SK-N-SH (cell line): ENCODE results near the gene TTC19. TPM values are rescaled to one million over a fixed set of nuclear protein-coding genes. Genes with fewer than 3 reads are reported as not detected.

Source experiments
- CTCF ChIA-PET: fragments of 300-600, 350-600 bp; formaldehyde crosslinking; extraction: SDS; loops from one replicate; lab custom pipeline; 2021; lab: Yijun Ruan, JAX
- POLR2A ChIA-PET: fragments of 350-600 bp; sonication (Branson Sonifier 250); formaldehyde crosslinking; extraction: SDS; loops from one replicate; lab custom pipeline; 2020; ENCODE audit warnings: antibody characterized with exemption, inconsistent platforms; lab: Yijun Ruan, JAX
- DNase-seq: peaks from one replicate; pipeline ENCODE4 v3.0.0; 2012
- H2AFZ ChIP-seq: fragments of 200-600 bp; sonication (generic); 2 replicates; pipeline ENCODE4 v1.8.1; 2016; ENCODE audit warnings: antibody characterized with exemption, mild to moderate bottlenecking, low read depth
- H3F3A ChIP-seq: fragments of 200-600 bp; sonication (generic); replicated peaks from 2 replicates; pipeline ENCODE3; 2016; ENCODE audit warnings: antibody characterized with exemption, mild to moderate bottlenecking; ENCODE audit not compliant: insufficient read depth
- H3K27ac ChIP-seq, 2 experiments: fragments of 200-500 bp in 1 of 2; fragments of 200-600 bp in 1 of 2; sonication (Bioruptor generic) in 1 of 2; sonication (generic), shearing (Covaris generic) in 1 of 2; 2 replicates each; pipeline versions ENCODE4 v1.5.1 to v1.6.1; 2014 to 2016; ENCODE audit warnings: low read depth in 2 of 2, inconsistent platforms in 1 of 2, low read length in 1 of 2, mild to moderate bottlenecking in 1 of 2, mixed read lengths in 1 of 2
- H3K27me3 ChIP-seq: fragments of 200-600 bp; sonication (generic), shearing (Covaris generic); 2 replicates; pipeline ENCODE4 v1.6.1; 2016; ENCODE audit warnings: mixed run types; ENCODE audit not compliant: insufficient read depth
- H3K36me3 ChIP-seq, 2 experiments: fragments of 200-500 bp in 1 of 2; fragments of 200-600 bp in 1 of 2; sonication (Bioruptor generic) in 1 of 2; sonication (generic) in 1 of 2; replicated peaks in 1 of 2; 2 replicates each; pipeline versions ENCODE3 to v1.5.1; 2014 to 2016; ENCODE audit warnings: low read length in 1 of 2, mild to moderate bottlenecking in 1 of 2; ENCODE audit not compliant: insufficient read depth in 2 of 2, control insufficient read depth in 1 of 2
- H3K4me1 ChIP-seq, 2 experiments: fragments of 200-500 bp in 1 of 2; fragments of 200-600 bp in 1 of 2; sonication (Bioruptor generic) in 1 of 2; sonication (generic), shearing (Covaris generic) in 1 of 2; 2 replicates each; pipeline versions ENCODE4 v1.5.1 to v1.6.1; 2014 to 2016; ENCODE audit warnings: low read depth in 1 of 2, low read length in 1 of 2, mixed run types in 1 of 2; ENCODE audit not compliant: insufficient read depth in 2 of 2, control insufficient read depth in 1 of 2
- H3K4me2 ChIP-seq: fragments of 200-600 bp; sonication (generic), shearing (Covaris generic); 2 replicates; pipeline ENCODE4 v1.6.1; 2017; ENCODE audit warnings: mixed run types
- H3K4me3 ChIP-seq, 2 experiments: fragments of 200-500 bp in 1 of 2; fragments of 200-600 bp in 1 of 2; sonication (Bioruptor generic) in 1 of 2; sonication (generic), shearing (Covaris generic) in 1 of 2; 2 replicates each; pipeline versions ENCODE4 v1.5.1 to v1.8.1; 2014 to 2016; ENCODE audit warnings: low read depth in 2 of 2, inconsistent platforms in 1 of 2, low read length in 1 of 2, mild to moderate bottlenecking in 1 of 2, mixed read lengths in 1 of 2, moderate library complexity in 1 of 2
- H3K79me2 ChIP-seq: fragments of 200-600 bp; sonication (generic); 2 replicates; pipeline ENCODE4 v1.8.1; 2017; ENCODE audit warnings: mild to moderate bottlenecking; ENCODE audit not compliant: insufficient read depth
- H3K9ac ChIP-seq: fragments of 200-600 bp; sonication (generic); 2 replicates; pipeline ENCODE4 v1.6.1; 2017; ENCODE audit warnings: mixed run types
- H3K9me2 ChIP-seq: fragments of 200-600 bp; sonication (generic); 2 replicates; pipeline ENCODE4 v1.6.1; 2017; ENCODE audit warnings: mixed run types
- H3K9me3 ChIP-seq: fragments of 200-600 bp; sonication (generic); 2 replicates; pipeline ENCODE4 v1.6.1; 2017; ENCODE audit warnings: mixed run types, mild to moderate bottlenecking, moderate library complexity
- H4K20me1 ChIP-seq: fragments of 200-600 bp; sonication (generic); 2 replicates; pipeline ENCODE4 v1.6.1; 2017; ENCODE audit warnings: mild to moderate bottlenecking, mixed run types; ENCODE audit not compliant: insufficient read depth
- ELF1 ChIP-seq: IDR thresholded peaks from 2 replicates; pipeline ENCODE4 v1.4.0; 2012
- EP300 ChIP-seq, 2 experiments: IDR thresholded peaks; 2 replicates each; pipeline versions ENCODE4 v1.4.0 to v1.6.1; 2012; ENCODE audit warnings: borderline replicate concordance in 1 of 2, low read depth in 1 of 2, low read length in 1 of 2
- FOXM1 ChIP-seq: IDR thresholded peaks from 2 replicates; pipeline ENCODE4 v1.4.0; 2012; ENCODE audit warnings: low read depth, mild to moderate bottlenecking
- GABPA ChIP-seq: IDR thresholded peaks from 2 replicates; pipeline ENCODE4 v1.4.0; 2012; ENCODE audit warnings: low read depth, mild to moderate bottlenecking
- GATA2 ChIP-seq: sonication (generic); formaldehyde crosslinking; IDR thresholded peaks from 2 replicates; pipeline ENCODE4 v1.5.0; 2020; ENCODE audit warnings: mild to moderate bottlenecking, missing genetic modification reagents
- IRF3 ChIP-seq: fragments of 150-350 bp; IDR thresholded peaks from 2 replicates; pipeline ENCODE4 v1.6.1; 2016; ENCODE audit warnings: mild to moderate bottlenecking, low read depth, low read length
- JUND ChIP-seq: IDR thresholded peaks from 2 replicates; pipeline ENCODE4 v1.4.0; 2012
- MXI1 ChIP-seq: IDR thresholded peaks from 2 replicates; pipeline ENCODE4 v1.6.1; 2012; ENCODE audit warnings: mild to moderate bottlenecking, low read depth, low read length, improper control_type of control experiment
- NFIC ChIP-seq: IDR thresholded peaks from 2 replicates; pipeline ENCODE4 v1.4.0; 2012; ENCODE audit warnings: borderline replicate concordance
- PBX3 ChIP-seq: IDR thresholded peaks from 2 replicates; pipeline ENCODE4; 2012
- RFX5 ChIP-seq: IDR thresholded peaks from 2 replicates; pipeline ENCODE4 v1.6.1; 2012; ENCODE audit warnings: mild to moderate bottlenecking, improper control_type of control experiment, low read length
- RXRA ChIP-seq: IDR thresholded peaks from 2 replicates; pipeline ENCODE4 v1.4.0; 2012; ENCODE audit warnings: low read depth, mild to moderate bottlenecking, borderline replicate concordance
- SMC3 ChIP-seq: IDR thresholded peaks from 2 replicates; pipeline ENCODE4 v1.6.1; 2012; ENCODE audit warnings: low read depth, low read length, improper control_type of control experiment
- TAF1 ChIP-seq: IDR thresholded peaks from 2 replicates; pipeline ENCODE4 v1.6.1; 2012; ENCODE audit warnings: low read depth, mild to moderate bottlenecking, low read length, moderate library complexity, borderline replicate concordance
- TCF12 ChIP-seq: IDR thresholded peaks from 2 replicates; pipeline ENCODE4 v1.4.0; 2012
- TEAD4 ChIP-seq: IDR thresholded peaks from 2 replicates; pipeline ENCODE4 v1.4.0; 2012; ENCODE audit warnings: mild to moderate bottlenecking, borderline replicate concordance; ENCODE audit not compliant: insufficient read depth
- polyA plus RNA-seq, 3 experiments: library from polyadenylated mRNA; depleted of rRNA; stranded (reverse); fragments of >200 nt; gene quantifications; 2 replicates each; pipeline ENCODE4 v1.2.3, GENCODE V29; 2012
- TF ChIP-seq, protein P1 (sequence below): IDR thresholded peaks from 2 replicates; pipeline ENCODE4 v1.6.1; 2012; ENCODE audit warnings: mild to moderate bottlenecking, low read depth, low read length, moderate library complexity
- TF ChIP-seq, protein P2 (sequence below): fragments of 200-600 bp; sonication (generic); IDR thresholded peaks from 2 replicates; pipeline ENCODE4 v1.6.1; 2017; ENCODE audit warnings: antibody characterized with exemption, mild to moderate bottlenecking, moderate library complexity
- TF ChIP-seq, protein P3 (sequence below): IDR thresholded peaks from 2 replicates; pipeline ENCODE4 v1.4.0; 2012; ENCODE audit warnings: low read depth

The TTC19 gene
- polyA plus RNA-seq, 1 of the 3 experiments (the other 2 are of a cell fraction) = 6.6 TPM

DNA sequence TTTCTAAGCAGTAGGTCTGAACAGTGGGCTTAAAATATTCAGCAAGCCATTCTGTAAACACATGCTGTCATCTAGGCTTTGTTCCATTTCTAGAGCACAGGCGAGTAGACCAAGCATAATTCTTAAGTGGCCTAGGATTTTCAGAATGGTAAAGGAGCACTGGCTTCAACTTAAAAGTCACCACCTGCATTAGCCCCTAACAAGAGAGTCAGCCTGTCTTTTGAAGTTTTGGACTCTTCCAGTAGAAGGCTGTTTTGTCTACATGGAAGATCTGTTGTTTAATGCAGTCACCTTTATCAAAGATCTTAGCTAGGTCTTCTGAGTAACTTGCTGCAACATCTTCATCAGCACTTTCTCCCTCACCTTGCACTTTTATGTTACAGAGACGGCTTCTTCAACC is 36.6 kb downstream of the TTC19 start (continued):
- TF ChIP-seq, protein P1, sequence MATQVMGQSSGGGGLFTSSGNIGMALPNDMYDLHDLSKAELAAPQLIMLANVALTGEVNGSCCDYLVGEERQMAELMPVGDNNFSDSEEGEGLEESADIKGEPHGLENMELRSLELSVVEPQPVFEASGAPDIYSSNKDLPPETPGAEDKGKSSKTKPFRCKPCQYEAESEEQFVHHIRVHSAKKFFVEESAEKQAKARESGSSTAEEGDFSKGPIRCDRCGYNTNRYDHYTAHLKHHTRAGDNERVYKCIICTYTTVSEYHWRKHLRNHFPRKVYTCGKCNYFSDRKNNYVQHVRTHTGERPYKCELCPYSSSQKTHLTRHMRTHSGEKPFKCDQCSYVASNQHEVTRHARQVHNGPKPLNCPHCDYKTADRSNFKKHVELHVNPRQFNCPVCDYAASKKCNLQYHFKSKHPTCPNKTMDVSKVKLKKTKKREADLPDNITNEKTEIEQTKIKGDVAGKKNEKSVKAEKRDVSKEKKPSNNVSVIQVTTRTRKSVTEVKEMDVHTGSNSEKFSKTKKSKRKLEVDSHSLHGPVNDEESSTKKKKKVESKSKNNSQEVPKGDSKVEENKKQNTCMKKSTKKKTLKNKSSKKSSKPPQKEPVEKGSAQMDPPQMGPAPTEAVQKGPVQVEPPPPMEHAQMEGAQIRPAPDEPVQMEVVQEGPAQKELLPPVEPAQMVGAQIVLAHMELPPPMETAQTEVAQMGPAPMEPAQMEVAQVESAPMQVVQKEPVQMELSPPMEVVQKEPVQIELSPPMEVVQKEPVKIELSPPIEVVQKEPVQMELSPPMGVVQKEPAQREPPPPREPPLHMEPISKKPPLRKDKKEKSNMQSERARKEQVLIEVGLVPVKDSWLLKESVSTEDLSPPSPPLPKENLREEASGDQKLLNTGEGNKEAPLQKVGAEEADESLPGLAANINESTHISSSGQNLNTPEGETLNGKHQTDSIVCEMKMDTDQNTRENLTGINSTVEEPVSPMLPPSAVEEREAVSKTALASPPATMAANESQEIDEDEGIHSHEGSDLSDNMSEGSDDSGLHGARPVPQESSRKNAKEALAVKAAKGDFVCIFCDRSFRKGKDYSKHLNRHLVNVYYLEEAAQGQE = no peak
- TF ChIP-seq NFIC = no peak
- no peak for TF ChIP-seq ELF1
- no peak for TF ChIP-seq JUND
- no peak for TF ChIP-seq TCF12
- TF ChIP-seq GABPA = no peak
- no peak for TF ChIP-seq GATA2 (CRISPR knock-in tag)
- no peak for TF ChIP-seq RXRA
- TF ChIP-seq MXI1 = no peak

DNA sequence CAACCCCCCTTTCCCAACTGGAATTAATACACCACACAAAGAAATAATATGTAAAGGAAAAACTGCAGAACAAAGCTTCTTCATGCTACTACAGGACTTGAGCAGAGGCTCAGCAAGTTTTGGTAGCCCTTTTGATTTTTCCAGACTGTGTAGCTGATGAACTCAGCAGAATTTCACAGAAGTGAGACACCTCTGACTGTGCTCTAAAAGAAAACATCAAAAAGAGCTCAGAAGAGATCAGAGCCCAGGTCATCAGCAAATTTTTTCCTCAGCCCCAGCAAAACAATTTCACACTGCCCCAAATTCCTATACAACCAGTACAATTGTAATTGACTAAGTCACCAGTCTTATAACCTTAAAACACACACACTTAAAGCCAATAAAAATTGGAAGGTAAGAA is 38.0 kb downstream of the TTC19 start:
- peak overlapping the region in 1 of 2 experiments; percentile 51; a peak in 2 of 4 replicates for H3K27ac ChIP-seq
- H3K9ac ChIP-seq = peak overlapping the region; percentile 25; the same call in 1 of the 2 replicates
- peaks cover 0 to 14% of the 10 kb centered on the region in 2 experiments; a peak in 2 of 4 replicates for H3K4me1 ChIP-seq
- no peaks in the 10 kb centered on the region for H3K9me3 ChIP-seq
- no peak overlapping the region; the same call in 1 of the 2 replicates for H3K4me2 ChIP-seq
- no peaks in the 10 kb centered on the region for H3K9me2 ChIP-seq
- H3K27me3 ChIP-seq = no peaks in the 10 kb centered on the region
- H3K4me3 ChIP-seq = no peak overlapping the region
- peaks cover 51% of the 10 kb centered on the region for H3F3A ChIP-seq
- peaks cover 15% of the 10 kb centered on the region; the same call in 1 of the 2 replicates for H3K79me2 ChIP-seq
- no peaks in the 10 kb centered on the region for H4K20me1 ChIP-seq
- CTCF ChIA-PET = no interaction called here
- H2AFZ ChIP-seq = no peak overlapping the region
- peaks cover 65 to 84% of the 10 kb centered on the region in 2 experiments for H3K36me3 ChIP-seq
- DNase-seq = no peak
- POLR2A ChIA-PET = no interaction called here
- TF ChIP-seq, protein P2, sequence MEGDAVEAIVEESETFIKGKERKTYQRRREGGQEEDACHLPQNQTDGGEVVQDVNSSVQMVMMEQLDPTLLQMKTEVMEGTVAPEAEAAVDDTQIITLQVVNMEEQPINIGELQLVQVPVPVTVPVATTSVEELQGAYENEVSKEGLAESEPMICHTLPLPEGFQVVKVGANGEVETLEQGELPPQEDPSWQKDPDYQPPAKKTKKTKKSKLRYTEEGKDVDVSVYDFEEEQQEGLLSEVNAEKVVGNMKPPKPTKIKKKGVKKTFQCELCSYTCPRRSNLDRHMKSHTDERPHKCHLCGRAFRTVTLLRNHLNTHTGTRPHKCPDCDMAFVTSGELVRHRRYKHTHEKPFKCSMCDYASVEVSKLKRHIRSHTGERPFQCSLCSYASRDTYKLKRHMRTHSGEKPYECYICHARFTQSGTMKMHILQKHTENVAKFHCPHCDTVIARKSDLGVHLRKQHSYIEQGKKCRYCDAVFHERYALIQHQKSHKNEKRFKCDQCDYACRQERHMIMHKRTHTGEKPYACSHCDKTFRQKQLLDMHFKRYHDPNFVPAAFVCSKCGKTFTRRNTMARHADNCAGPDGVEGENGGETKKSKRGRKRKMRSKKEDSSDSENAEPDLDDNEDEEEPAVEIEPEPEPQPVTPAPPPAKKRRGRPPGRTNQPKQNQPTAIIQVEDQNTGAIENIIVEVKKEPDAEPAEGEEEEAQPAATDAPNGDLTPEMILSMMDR = no peak
- TF ChIP-seq TEAD4 (no peak), EP300 (IDR thresholded peaks at IDR 0.05; ENCODE audit: borderline replicate concordance in 1 of 2, low read depth in 1 of 2, low read length in 1 of 2) (no peak), ELF1 (no peak), RXRA (no peak), TAF1 (no peak), TCF12 (no peak), IRF3 (no peak), SMC3 (no peak), RFX5 (no peak), FOXM1 (no peak), PBX3 (no peak)
- TF ChIP-seq, protein P1 = no peak
- TF ChIP-seq, protein P3, sequence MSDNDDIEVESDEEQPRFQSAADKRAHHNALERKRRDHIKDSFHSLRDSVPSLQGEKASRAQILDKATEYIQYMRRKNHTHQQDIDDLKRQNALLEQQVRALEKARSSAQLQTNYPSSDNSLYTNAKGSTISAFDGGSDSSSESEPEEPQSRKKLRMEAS = no peak
